Smooth muscle cell (in vitro differentiated cells): ENCODE results near the gene SCLY. TPM values are rescaled to one million over a fixed set of nuclear protein-coding genes. Genes with fewer than 3 reads are reported as not detected.

Experiments used
- DNase-seq: peaks from one replicate; lab custom pipeline; 2025; ENCODE audit not compliant: unreplicated experiment; lab: John Stamatoyannopoulos, UW
- H2AFZ ChIP-seq: fragments of 200-600 bp; sonication (generic); 2 replicates; pipeline ENCODE4 v1.6.0; 2016; ENCODE audit warnings: antibody characterized with exemption, low read depth, mild to moderate bottlenecking
- H3F3A ChIP-seq: fragments of 200-600 bp; sonication (generic); 2 replicates; pipeline ENCODE4 v1.6.0; 2017; ENCODE audit warnings: antibody characterized with exemption, low read depth
- H3K27ac ChIP-seq: fragments of 200-600 bp; sonication (generic); 2 replicates; pipeline ENCODE4 v1.5.1; 2016; ENCODE audit warnings: low read depth, mild to moderate bottlenecking
- H3K27me3 ChIP-seq: fragments of 200-600 bp; sonication (generic); 2 replicates; pipeline ENCODE4 v1.6.1; 2016; ENCODE audit warnings: low read depth, mild to moderate bottlenecking
- H3K36me3 ChIP-seq: fragments of 200-600 bp; sonication (generic); 2 replicates; pipeline ENCODE4 v1.5.1; 2016; ENCODE audit warnings: low read depth
- H3K4me1 ChIP-seq: fragments of 200-600 bp; sonication (generic); 2 replicates; pipeline ENCODE4 v1.5.1; 2016; ENCODE audit warnings: low read depth
- H3K4me2 ChIP-seq: fragments of 200-600 bp; sonication (generic); 2 replicates; pipeline ENCODE4 v1.6.0; 2016; ENCODE audit warnings: mild to moderate bottlenecking
- H3K4me3 ChIP-seq: fragments of 200-600 bp; sonication (generic); 2 replicates; pipeline ENCODE4 v1.5.1; 2016; ENCODE audit warnings: mild to moderate bottlenecking
- H3K79me2 ChIP-seq: fragments of 200-600 bp; sonication (generic); 2 replicates; pipeline ENCODE4 v1.6.0; 2016; ENCODE audit warnings: low read depth, mild to moderate bottlenecking
- H3K9ac ChIP-seq: fragments of 200-600 bp; sonication (generic); 2 replicates; pipeline ENCODE4 v1.6.0; 2016; ENCODE audit warnings: low read depth
- H3K9me3 ChIP-seq: fragments of 200-600 bp; sonication (generic); replicated peaks from 2 replicates; pipeline ENCODE4 v1.5.1; 2016; ENCODE audit warnings: low read depth
- H4K20me1 ChIP-seq: fragments of 200-600 bp; sonication (generic); 2 replicates; pipeline ENCODE4 v1.6.0; 2016; ENCODE audit warnings: low read depth
- WGBS: methylation state at CpG from one replicate; pipeline ENCODE4 v1.1.7; 2016; ENCODE audit warnings: low lambda C conversion rate; 5-methylcytosine and 5-hydroxymethylcytosine counted together
- polyA plus RNA-seq: library from polyadenylated mRNA; unstranded; fragments of >200 nt; fragmentation: Nextera tagmentation; extraction: Ambion mirVana; gene quantifications from 2 replicates; pipeline ENCODE4 v1.2.1, GENCODE V29; 2016
- total RNA-seq: library from RNA; depleted of rRNA; stranded (reverse); fragments of >200 nt; gene quantifications from 2 replicates; pipeline ENCODE4 v1.2.3, GENCODE V29; 2014
- TF ChIP-seq, protein P1 (sequence below): fragments of 200-600 bp; sonication (generic); IDR thresholded peaks from 2 replicates; pipeline ENCODE4 v1.5.1; 2017; ENCODE audit warnings: borderline replicate concordance, mild to moderate bottlenecking, antibody characterized with exemption; ENCODE audit not compliant: insufficient read depth, poor library complexity, severe bottlenecking

The SCLY gene
- total and polyA plus RNA-seq, 2 experiments from 2014 or later, result 7.6 to 12.9 TPM

DNA sequence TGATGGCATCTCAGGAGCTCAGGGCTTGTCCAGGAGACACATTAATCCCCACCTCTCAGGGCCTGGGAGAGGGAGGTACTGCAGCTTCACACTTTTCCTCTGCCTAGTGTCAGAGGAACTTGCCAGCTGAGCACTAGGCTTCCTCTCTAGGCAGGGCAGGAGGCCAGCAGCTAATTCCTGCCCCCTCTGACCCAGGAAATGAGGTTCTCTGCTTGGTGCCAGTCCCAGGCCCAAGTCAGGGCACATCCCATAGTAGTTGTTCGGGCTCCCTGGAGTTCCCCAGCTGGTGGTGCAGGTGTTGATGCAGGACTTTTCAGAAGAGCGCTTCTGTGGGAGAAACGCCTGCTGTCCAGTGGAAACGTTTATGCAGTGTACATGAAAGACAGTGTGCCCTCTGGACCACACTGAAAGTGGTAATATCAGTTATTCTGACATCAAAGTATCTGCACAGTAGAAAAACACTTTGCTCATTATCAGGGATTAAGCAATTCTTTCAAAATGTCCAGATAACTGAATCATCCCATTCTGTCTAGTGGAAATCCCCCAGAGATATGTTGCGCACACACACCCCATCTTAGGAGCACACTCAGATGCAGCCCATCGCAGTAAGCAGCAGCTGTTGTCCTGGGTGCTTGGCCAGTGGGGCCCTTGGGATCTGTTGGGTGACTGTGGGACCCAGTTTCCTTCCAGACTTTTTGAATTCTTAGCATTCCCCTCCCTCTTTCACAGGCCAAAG is 17.8 kb upstream of the SCLY start:
- Histone ChIP-seq H3K4me2 (no peak overlapping the region), H3K27me3 (no peaks in the 10 kb centered on the region), H3K4me3 (no peak overlapping the region), H3K79me2 (no peaks in the 10 kb centered on the region), H3K9ac (no peak overlapping the region), H3K36me3 (peaks cover 5% of the 10 kb centered on the region), H3K27ac (no peak overlapping the region), H3F3A (no peaks in the 10 kb centered on the region), H3K4me1 (no peaks in the 10 kb centered on the region), H3K9me3 (no peaks in the 10 kb centered on the region), H2AFZ (no peak overlapping the region), H4K20me1 (no peaks in the 10 kb centered on the region)
- DNase-seq, result no peak
- TF ChIP-seq, protein P1, sequence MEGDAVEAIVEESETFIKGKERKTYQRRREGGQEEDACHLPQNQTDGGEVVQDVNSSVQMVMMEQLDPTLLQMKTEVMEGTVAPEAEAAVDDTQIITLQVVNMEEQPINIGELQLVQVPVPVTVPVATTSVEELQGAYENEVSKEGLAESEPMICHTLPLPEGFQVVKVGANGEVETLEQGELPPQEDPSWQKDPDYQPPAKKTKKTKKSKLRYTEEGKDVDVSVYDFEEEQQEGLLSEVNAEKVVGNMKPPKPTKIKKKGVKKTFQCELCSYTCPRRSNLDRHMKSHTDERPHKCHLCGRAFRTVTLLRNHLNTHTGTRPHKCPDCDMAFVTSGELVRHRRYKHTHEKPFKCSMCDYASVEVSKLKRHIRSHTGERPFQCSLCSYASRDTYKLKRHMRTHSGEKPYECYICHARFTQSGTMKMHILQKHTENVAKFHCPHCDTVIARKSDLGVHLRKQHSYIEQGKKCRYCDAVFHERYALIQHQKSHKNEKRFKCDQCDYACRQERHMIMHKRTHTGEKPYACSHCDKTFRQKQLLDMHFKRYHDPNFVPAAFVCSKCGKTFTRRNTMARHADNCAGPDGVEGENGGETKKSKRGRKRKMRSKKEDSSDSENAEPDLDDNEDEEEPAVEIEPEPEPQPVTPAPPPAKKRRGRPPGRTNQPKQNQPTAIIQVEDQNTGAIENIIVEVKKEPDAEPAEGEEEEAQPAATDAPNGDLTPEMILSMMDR, result no peak
- WGBS, result 93% methylated on average over 6 of the region's 6 CpGs

DNA sequence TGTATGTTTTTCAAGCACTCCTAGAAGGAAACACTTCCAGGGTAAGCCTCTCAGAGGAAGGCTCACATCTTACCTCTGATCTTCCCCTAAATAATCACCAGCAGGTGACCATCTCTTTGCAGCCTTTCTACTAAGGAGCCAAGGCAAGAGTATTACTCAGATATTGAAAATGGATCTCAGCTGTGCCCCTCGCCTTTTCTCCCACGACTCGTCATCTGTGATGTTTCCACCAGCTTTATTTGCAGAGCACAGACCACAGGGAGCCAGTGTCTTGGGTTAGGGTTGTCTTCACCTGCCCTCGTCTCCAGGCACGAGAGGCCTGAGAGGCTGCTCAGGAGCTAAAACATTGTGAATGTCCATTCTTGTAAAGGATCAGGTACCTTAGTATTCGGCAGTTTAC is 16.9 kb upstream of the SCLY start:
- H3K27ac ChIP-seq, result no peak overlapping the region
- no peaks in the 10 kb centered on the region for H3K79me2 ChIP-seq
- no peaks in the 10 kb centered on the region for H4K20me1 ChIP-seq
- no peak overlapping the region for H3K4me2 ChIP-seq
- H3K9ac ChIP-seq, result no peak overlapping the region
- H2AFZ ChIP-seq, result no peak overlapping the region
- no peaks in the 10 kb centered on the region for H3F3A ChIP-seq
- no peak overlapping the region for H3K4me3 ChIP-seq
- 93% methylated on average over 6 of the region's 6 CpGs for WGBS
- H3K9me3 ChIP-seq, result no peaks in the 10 kb centered on the region
- TF ChIP-seq, protein P1, result no peak
- peaks cover 5% of the 10 kb centered on the region for H3K36me3 ChIP-seq
- no peaks in the 10 kb centered on the region for H3K4me1 ChIP-seq
- H3K27me3 ChIP-seq, result no peaks in the 10 kb centered on the region
- no peak for DNase-seq

DNA sequence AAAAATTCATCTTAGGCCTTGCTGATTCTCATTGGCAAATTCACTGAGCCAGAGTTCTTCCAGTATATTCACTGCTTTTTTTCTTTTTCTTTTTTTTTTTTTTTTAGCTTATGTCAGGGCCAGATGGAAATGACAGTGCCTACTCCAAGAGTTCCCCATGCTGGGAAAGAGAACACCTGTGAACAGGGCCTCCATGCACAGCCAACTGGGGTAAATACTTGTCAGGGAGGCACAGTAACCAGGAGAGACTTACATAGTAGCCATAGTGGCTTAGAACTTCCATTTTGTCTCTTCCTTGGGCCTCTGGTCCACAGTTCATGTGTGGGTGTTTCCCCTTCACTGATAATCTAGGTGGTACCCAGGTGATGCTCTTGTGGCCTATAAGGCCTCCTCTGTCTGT is 15.2 kb upstream of the SCLY start:
- Histone ChIP-seq H3K4me1 (no peaks in the 10 kb centered on the region), H3K4me2 (no peak overlapping the region), H3K36me3 (peaks cover 5% of the 10 kb centered on the region), H3K27ac (no peak overlapping the region), H2AFZ (no peak overlapping the region), H3K79me2 (no peaks in the 10 kb centered on the region), H3K4me3 (no peak overlapping the region), H3K27me3 (no peaks in the 10 kb centered on the region), H4K20me1 (no peaks in the 10 kb centered on the region), H3F3A (no peaks in the 10 kb centered on the region), H3K9ac (no peak overlapping the region), H3K9me3 (no peaks in the 10 kb centered on the region)
- DNase-seq, result no peak
- TF ChIP-seq, protein P1, result no peak

DNA sequence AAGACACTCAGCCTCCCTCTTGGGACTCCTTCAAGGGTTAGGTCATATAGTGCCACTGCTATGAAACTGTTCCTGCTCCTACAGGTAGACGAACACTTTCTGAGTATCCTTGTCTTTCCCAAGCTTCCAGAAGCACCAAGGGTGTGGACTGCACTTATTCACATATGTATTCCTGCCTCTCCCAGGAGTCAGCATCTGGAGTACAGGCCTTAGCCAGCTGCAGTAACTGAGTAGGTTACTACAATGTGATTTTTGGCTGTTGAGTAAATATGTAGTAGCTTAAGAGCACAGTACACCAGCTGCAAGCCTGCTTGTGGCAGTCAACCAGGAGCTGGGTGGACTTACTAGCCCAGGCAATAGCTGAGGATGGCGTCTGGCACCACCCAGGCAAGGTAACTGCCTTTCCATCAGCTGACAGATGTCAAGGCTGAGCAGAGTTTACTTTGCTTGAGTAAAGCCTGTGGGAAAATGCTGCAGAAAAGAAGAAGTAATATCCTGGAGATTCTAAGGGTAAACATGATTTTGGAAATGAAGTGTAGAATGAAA is 14.0 kb upstream of the SCLY start:
- no peaks in the 10 kb centered on the region for H3K4me1 ChIP-seq
- H2AFZ ChIP-seq, result no peak overlapping the region
- TF ChIP-seq, protein P1, result no peak
- H3K9me3 ChIP-seq, result no peaks in the 10 kb centered on the region
- no peaks in the 10 kb centered on the region for H3F3A ChIP-seq
- H3K79me2 ChIP-seq, result no peaks in the 10 kb centered on the region
- no peak overlapping the region for H3K4me2 ChIP-seq
- no peak for DNase-seq
- H3K27me3 ChIP-seq, result no peaks in the 10 kb centered on the region
- H4K20me1 ChIP-seq, result no peaks in the 10 kb centered on the region
- peaks cover 5% of the 10 kb centered on the region for H3K36me3 ChIP-seq
- no peak overlapping the region for H3K9ac ChIP-seq
- H3K4me3 ChIP-seq, result no peak overlapping the region
- 93% methylated on average over 2 of the region's 2 CpGs for WGBS
- no peak overlapping the region for H3K27ac ChIP-seq
